ENCODE measurements around the gene NME2.
"Not testable (repeated sequence)": the region's sequence is repeated elsewhere in the genome, so short reads cannot be mapped to it uniquely, and the experiment has no call there.

NME2 gene

DNA sequence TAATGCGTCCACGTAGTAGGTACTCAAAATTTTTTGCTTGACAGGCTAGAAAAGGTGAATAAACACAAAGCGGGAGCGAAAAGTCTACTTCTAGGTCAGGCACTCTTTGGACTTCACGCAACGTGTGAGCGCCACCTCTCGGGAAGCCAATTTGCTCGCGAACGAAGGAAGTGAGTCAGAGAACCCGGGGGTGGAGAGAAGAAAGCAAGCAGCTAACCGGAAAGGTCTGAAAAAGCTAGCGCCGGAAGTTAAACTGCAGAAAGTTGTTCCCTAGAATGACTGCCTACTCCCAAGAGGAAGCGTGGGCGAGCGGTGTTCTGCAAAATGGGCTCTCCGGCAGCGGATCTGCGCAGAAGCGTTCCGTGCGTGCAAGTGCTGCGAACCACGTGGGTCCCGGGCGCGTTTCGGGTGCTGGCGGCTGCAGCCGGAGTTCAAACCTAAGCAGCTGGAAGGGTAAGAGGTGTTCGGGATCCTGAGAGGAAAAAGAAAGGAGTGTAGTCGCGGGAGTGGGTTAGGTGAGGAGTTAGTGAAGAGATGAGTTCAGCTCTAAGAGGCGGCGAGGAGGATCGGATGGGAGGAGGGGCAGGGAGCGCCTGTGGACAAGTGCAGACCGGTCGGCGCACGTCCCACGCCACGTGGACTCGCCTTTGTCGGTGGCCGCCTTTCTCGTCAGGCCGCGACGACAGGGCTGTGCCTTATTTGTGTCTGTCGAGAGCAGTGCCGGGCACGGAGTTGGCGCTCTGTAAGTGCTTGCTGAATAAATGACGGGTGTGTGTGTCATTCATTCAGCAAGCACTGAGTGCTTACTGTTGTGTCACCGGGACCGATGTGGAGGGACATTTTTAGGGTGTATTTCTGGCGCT lies 12.8 kb upstream of the NME2 start, which contains the start of gene NME1:
Gene NME1, plus strand, starts transcription at position 350 of the 863 bp plus-strand sequence. CDS start 2,096 bp downstream, outside the sequence.
- DNase-seq = peak; percentile 99

DNA sequence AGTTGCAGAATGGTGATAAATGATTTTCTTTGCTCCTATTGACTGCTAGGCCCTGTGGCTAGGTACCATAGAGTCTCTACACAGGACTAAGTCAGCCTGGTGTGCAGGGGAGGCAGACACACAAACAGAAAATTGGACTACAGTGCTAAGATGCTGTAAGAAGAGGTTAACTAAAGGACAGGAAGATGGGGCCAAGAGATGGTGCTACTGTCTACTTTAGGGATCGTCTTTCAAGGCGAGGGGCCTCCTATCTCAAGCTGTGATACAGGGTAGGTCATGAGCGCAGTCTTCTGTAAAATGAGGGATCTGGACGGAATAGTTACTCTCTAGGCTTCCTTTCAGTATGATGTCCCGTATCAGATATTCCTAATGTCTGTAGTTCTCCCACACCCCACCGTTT lies 12.0 kb upstream of the NME2 start:
- DNase-seq = no peak

DNA sequence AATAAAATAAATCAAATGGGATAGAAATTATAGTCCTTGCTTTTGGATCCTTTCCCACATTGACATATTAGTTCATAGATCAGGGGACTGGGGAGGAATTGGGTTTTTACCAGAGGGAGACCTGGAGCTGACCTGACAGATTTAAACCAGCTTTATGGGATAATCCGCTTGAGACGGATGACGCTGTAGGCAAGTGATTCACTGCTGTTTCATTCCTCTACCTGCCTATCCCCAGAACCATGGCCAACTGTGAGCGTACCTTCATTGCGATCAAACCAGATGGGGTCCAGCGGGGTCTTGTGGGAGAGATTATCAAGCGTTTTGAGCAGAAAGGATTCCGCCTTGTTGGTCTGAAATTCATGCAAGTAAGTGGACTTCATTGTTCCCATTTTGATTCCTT lies 10.8 kb upstream of the NME2 start:
- DNase-seq = no peak

DNA sequence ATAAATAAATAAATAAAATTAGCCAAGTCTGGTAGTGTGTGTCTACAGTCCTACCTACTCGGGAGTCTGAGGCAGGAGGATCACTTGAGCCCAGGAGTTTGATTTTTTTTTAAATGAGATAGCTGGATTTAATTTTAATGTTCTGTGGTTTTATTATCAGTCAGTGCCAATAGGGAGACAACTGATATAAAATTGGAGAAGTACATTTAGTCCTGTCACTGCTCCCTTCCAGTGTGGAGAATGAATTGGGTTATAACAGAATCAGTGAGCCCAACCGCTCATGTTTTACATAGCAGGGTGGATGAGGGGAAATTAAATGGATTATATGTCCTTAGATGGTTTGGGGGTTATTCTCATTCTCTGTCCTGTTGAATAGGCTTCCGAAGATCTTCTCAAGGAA lies 6.6 kb upstream of the NME2 start:
- DNase-seq = no peak

DNA sequence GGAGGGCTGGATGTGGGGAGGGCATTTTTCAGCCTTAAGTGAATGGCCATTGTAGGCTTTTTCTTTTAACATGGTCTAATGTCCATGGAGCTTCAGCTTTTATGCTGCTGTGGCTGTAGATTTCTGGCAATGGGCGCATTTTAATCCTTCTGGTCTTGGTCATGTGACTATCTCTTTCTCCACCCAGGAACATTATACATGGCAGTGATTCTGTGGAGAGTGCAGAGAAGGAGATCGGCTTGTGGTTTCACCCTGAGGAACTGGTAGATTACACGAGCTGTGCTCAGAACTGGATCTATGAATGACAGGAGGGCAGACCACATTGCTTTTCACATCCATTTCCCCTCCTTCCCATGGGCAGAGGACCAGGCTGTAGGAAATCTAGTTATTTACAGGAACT lies 4.7 kb upstream of the NME2 start:
- DNase-seq = no peak

DNA sequence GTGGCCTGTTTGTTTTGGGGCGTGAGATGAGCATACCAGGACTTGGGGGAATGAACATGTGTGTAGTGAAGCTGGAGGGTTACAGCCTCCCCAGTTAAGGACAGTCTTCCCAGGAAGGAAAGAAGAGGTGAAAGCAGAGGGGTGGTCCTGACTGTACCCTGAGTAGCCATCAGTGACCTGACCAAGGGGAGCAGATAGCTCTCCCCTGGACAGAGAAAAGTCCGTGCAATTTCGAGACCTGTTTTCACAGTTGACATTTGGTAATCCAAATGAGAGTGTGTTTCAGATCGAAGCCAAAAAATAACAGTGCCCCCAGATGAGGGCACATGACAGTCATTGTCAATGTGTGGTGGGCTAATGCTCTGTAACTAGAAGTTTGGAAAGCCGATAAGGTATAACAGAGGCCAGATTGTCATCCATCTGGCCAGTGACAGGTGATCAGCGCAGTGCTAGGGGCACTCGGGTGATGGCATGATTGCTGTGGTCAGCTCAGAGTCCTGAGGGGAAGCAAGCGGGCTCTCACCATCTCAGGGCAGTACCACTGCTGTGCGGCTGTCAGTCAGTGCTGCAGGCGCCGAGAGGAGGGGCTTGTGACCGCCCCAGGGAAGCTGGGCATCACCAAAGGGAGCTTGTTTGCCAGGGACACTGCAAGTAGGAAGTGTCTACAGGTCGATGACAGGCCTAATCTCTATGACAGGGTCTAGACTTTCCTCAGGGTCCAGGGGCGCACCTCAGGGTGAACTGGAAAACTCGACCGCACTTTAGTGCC lies 1.1 kb upstream of the NME2 start:
- no peak for DNase-seq

DNA sequence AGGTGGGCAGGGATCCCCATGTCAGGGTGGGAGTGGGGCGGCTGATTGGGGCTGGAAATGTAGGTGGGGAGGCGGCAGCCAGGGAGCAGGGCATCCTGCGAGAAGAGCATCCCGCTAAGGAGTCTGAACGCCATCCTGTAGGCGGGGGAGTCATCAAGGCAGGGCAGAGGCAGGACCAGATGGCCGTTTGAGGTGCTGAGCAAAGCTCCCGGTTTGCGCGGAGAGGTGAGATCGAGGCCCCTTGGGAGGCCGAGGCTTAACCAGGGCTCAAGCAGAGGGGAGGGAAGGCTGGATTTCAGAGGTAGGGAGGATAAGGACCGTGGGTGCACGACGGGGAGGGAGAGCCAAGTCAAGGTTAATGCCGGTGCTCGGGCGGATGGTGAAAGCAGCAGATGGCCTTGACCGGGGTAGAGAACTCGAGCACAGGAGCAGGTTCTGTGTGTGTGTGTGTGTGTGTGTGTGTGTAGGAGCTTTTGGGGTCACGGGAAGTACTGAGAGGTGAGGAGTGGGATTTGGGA lies 472 bp upstream of the NME2 start:
- DNase-seq = no peak

DNA sequence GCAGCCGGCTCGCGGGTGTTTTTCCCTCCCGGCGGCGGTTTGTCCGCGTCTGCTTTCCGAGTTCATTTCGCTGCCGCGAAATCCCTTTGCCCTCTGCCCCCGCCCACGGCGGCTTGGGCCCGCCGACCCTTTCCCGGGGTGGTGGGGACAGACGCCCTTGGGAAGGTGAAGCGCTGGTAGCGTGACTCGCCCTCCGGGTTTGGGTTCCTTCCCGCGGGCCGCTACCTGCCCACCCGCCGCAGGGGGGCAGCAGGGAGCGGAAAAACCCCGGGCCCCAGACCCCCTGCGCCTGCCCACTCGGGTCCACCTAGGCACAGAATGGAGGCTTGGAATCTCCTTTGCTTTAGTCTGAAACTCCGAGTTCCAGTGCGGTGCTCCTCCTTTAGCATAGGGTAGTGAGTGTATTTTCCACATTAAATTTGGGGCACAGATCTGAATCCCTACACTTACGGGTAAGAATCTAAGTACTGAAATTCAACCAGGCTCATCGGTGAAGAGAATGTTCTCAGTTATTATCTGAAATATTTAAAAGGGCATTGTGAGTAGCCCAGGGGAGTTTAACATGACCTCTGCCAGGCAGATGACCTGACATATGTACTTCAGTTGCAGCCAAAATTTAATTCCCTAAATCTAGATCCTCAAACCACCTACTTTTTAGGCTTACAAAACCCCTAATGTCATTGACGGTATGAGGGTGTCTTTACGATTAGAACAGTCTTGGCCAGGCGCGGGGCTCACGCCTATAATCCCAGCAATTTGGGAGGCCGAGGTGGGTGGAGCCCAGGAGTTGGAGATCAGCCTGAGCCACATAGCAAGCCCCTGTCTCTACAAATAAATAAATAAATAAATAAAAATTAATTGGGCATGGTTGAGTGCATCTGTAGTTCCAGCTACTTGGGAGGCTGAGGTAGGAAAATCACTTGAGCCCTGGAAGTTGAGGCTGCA lies 1.0 kb downstream of the NME2 start:
- DNase-seq = peak; percentile 69

DNA sequence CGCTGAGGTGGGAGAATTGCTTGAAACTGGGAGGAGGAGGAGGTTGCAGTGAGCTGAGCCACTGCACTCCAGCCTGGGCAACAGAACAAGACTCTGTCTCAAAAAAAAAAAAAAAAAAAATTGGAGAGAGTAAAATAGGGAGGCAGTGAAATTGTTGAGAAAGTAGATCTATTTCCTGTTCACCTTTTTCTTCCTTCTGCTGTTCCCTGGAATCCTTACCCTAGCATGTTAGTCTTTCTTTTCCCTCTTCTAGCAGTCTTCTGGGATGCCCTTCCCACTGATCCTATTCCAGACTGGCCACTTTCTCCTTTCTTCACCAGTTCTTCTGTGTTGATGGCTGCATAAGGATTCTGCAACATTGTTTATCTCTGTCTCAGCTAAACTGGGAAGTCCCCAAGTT lies 3.1 kb downstream of the NME2 start:
- DNase-seq = no peak

DNA sequence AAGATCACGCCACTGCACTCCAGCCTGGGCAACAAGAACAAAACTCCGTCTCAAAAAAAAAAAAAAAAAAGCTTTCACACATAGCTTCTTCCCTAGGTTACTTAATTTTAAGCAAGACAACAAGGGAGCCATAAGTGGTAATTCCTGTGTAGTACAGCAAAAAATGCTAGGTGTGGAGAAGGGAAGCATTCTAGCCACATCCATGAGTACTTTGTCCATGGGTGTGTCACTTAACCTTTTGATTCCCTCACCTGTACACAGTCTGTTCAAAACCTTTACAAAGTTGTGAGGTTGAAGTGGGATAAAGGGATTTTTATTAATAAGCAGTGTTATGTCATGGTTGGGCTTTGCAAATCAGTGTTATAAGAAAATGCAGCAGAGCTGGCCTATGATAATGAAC lies 4.5 kb downstream of the NME2 start:
- DNase-seq = no peak

DNA sequence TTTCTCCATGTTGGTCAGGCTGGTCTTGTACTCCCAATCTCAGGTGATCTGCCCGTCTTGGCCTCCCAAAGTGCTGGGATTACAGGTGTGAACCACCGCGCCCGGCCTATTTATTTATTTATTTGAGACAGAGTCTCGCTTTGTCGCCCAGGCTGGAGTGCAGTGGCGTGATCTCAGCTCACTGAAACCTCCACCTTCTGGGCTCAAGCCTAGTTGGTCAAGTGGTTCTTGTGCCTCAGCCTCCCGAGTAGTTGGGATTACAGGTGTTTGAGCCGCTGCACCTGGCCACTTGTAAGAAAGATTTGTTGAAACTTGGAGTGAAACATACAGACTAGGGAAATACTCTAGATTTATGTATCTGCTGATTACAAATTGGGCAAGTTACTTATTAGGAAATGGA lies 5.8 kb downstream of the NME2 start:
- not testable (repeated sequence) for DNase-seq

DNA sequence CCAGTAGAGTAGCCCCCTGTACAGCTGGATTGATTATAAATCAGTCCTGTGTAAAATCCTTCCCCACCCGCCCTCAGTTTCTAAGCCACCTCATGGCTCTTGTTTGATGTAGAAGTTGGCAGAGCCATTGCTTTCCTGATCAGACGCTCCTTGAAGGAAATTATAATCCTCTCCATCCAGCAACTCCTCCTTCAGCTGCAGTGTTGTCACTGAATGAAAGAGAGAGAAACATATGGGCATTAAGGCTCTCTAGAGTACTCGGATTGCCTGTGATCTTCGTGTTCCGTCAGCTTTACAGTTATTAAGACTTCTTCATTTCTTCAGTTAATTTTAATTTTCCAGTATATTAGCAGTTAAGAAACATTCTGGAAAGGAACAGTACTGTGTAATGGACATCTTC lies 14.3 kb downstream of the NME2 start:
- DNase-seq = no peak

DNA sequence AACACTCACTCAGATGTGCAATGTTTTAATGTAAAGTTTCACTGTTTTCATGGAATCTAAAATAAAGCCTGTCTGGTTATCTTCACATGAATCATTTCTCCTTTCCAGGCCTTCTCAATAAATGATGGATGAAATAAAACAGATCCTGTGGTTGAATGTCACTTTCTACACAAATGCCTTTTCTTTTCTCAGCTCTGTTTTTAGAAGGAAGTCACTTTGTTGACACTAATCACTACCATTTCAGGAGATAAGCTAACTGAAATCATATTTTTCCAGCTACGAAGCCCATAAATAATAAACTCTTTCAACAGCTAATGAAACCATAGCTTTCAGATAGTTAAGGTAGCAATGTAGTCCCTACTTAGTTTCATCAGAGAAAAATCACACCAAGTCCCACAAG lies 17.9 kb downstream of the NME2 start:
- DNase-seq = no peak

DNA sequence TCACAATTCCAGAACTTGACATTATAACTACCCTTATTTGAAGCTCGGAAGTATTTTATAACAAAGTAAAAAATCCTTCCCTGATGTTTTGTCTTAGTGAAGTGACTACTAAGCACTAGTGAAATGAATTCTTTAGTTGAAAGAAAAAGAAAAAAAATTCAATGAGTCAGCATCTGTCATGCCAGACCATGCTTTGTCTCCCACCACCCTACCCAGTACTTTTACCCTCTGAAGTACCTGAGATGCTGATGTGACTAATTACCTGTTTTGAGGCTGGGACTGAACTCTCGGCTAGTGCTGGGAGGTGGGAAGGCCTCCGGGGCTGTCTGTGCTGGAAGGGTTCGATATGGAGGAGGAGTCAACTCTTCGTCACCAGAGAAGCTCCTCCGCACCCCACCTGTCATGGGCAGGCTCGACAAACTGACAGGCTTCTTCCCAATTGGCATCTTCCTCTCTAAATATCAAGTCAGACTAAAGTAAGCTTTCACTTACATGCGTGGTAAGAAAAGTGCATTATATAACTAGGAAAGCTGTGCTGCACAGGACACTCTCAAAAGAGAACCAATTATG lies 19.6 kb downstream of the NME2 start:
- no peak for DNase-seq

DNA sequence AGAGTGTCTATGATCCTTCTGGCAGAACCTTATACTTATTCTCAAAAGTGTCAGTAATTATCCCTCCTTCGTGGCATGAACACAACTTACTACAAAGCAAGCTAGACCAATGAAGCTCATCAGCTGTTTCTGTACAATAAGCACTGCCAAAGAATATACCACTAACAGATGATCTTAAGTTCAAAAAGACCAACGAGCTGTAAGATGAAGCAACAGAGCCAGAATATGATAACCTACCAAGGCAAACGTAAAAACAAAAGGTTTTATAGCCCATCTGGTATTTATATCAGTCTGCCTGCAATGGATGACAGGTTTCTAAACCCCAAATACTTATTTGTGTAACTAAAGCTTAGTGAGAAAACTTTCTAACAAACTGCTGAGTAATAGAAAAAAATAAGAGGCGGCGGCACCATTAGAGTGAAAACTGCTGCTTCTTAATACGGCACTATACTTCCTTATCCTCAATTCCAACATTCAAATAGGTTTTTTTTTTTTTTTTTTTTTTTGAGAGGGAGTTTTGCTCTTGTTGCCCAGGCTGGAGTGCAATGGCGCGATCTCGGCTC lies 22.1 kb downstream of the NME2 start:
- no peak for DNase-seq

DNA sequence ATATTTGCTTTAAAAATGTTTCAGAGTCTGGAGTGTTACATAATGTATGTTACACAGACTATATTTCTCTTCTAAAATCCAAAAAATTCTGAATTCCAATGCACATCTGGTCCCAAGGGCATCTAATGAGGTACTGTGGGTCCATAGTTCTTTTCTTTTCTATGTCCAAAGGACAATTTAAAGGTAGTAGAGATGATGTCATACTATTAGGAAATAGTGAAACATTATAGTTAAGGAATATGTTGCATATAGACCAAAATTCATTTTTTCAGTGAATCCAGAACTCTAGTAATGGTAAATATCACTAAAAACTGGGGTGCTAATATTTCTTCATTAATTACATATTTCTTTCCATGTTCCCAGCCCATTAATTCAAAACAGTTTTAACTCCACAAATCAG lies 23.0 kb downstream of the NME2 start:
- DNase-seq = no peak

DNA sequence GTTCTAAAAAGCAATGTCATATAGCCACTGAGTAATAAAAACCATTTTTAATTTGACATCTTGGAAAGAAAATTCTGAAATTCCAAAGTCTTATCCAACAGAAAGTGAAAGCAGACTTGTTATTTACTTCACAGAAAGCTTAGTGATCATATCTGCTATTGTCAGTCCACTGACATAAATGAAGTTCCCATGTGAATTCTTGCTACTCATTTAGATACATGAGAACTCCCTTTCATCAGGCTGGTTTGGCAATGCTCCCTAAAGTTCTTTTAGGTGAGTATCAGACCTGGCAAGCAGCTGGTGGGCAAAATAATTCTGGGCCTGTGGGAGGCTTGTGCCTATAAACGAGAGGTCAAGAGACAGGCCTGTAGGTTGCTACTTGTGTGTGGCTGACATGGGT lies 23.4 kb downstream of the NME2 start:
- DNase-seq = no peak

DNA sequence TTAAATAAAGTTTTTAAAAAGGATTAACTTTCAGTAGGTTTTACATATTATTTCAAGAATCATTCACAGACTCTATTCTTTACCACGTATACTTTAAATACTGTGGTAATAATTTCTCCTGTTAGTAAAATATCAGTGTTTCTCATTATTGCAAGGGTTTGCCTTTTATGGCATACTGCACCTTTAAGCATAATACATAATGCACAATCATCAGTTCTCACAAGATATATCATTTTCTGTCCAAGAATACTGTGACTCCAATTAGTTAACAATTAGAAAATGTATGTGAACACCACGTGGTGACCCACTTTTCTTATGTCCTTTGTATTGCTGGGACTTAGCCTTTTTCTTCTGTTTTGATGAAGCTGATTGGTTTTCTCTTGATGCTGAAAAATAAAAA lies 25.7 kb downstream of the NME2 start:
- no peak for DNase-seq

DNA sequence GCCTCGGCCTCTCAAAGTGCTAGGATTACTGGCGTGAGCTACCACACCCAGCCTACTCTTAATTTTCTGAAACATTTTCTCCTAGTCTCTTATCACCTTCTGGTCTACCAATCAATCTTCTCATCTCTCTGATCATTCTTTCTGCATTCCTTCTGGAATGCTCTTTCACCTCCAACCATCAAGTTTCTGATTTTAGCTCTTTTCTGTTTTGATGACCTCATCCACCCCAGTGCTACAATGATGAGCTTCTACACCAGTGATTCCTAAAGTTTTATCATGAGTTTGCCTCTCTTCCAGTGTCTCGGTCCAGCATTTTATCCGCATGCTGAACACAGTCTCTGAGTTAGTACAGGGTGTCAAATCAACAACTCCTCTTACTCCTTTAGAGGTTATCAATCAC lies 31.5 kb downstream of the NME2 start:
- DNase-seq = no peak

DNA sequence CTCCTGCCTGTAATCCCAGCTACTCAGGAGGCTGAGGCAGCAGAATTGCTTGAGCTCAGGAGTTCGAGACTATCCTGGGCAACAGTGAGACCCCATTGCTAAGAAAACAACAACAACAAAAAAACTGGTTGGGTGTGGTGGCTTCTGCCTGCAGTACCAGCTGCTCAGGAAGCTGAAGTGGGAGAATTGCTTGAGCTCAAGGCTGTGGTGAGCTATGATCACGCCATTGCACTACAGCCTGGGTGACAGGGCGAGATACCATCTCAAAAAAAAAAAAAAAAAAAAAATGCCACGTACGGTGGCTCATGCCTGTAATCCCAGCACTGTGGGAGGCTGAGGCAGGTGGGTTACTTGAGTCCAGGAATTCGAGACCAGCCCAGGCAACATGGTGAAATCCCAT lies 34.1 kb downstream of the NME2 start:
- DNase-seq = no peak

DNA sequence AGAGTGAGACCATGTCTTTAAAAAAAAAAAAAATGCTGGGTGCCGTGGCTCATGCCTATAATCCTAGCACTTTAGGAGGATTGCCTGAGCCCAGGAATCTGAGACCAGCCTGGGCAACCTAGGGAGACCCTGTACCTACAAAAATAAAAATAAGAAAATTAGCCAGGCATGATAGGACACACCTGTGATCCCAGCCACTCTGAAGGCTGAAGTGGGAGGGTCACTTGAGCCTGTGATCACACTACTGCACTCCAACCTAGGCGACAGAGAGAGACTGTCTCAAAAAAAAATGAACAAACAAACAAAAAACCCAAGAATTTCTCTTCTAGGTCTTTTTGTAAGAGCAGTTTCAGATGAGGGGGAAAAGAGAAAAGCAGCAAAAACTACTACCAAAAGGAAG lies 34.6 kb downstream of the NME2 start:
- no peak for DNase-seq

DNA sequence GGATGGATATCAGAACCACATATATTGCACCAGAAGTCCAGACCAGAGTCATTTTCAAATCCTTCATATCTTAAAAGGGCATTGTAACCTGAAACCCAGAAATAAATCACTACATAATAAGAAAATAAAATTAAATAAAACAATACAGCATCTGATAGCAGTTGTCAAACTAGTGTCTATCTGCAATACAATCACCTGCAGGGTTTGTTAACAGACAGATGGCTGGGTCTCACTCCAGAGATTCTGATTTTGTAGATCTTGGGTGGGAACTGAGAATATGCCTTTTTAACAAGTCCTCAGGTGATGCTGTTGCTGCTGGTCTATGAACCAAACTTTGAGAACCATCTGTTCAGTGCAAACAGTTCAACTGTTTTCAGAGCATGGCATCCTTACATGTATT lies 37.6 kb downstream of the NME2 start:
- no peak for DNase-seq

Measured in activated T-cell treated with anti-CD3 and anti-CD28 coated beads for 4 hours (primary cell).